ENCODE results near the gene MSMB. TPM values are rescaled to one million over a fixed set of nuclear protein-coding genes. Genes with fewer than 3 reads are reported as not detected.
"Not testable (repeated sequence)": the region's sequence is repeated elsewhere in the genome, so short reads cannot be mapped to it uniquely, and the experiment has no call there.

MSMB gene
- total RNA-seq, 1 donor from 2014 or later: not detected

DNA sequence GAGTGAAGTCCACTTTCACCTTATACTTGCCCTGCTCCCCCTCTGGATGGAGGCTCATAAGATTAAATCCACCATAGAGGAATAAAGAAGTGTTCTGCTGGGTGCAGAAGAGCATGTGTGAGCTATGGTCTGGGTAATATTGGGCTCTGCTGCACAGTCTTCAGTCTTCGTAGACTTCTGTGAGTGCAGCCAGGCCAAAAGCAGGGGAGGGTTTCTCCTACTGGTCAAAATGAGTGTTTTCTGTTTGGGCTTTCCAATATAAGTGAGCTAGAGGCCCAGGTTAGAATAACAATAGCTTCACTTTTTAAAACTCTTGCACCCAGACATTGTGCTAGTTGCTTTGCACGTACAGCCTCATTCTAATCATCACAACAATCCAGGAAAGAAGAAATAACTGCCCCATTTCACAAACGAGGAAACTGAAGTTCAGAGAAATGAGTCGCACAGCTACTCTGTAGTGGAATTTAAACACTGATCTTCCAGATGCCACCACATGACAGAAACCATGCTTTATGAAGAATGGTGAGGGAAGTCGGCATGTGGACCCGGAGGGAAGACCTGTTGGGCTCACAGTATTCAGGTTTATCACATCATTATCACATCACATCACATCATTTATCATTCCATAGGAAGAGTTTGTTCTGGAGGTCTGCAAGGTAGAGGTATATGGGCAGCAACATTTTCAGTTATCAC is 23.8 kb upstream of the MSMB start:
- DNase-seq: no peak

DNA sequence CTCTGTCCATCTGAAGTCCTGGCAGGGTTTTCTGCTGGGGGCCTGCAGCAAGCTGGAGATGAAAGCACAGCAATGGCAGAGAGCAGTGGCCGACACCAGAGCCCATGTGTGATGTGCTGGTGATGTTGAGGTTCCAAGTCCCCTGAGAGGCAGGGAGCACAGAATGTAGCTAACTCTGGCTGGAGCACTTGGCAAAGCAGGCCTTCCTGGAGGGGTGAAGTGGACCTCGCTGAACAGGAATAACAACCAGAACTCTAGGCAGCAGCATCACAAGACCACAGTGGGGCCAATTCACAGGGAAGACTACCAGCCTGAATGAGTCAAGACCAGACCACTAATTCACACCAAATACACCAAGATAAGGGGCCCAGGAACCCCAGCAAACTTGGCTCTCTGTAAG is 22.8 kb upstream of the MSMB start:
- DNase-seq: no peak

DNA sequence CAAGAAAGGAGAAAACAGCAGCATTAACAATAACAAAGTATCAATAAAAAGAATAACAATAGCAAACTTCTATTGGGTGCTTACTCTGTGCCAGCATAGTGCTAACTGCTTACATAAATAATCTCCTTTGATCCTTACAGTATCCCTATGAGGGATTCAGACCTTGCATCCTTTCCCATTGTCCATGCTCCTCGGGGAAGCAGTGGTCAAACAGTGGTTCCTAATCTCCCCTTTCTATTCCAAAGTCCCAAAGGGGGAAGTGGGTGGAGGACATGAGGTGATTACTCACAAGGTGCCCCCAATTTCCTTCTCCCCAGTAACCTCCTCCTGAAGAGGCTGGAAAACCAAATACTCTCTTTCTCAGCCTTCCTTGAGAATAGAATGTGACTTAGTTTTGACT is 22.0 kb upstream of the MSMB start:
- no peak for DNase-seq

DNA sequence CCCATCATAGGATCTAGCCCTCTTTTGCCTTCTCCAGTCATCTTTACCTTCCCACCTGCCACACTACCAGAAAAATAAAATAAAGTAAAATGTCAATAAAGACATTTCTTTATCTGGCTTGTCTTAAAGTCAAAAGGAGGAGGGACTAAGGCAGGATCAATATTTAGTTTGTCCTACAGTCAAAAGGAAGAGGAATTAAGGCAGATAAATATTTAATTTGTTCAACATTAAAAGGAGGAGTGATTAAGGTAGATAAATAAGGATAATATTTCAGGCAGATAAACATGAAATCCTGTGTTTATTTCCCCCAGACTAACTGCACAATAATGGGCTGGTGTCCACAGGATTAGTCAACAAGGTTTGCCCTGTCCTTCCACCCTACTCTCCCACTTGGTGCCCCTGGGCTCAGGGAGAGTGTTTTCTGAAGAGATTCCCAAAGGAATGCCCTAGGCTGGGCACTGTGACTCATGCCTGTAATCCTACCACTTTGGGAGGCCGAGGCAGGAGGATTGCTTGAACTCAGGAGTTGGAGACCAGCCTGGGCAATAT is 18.3 kb upstream of the MSMB start:
- DNase-seq: no peak

DNA sequence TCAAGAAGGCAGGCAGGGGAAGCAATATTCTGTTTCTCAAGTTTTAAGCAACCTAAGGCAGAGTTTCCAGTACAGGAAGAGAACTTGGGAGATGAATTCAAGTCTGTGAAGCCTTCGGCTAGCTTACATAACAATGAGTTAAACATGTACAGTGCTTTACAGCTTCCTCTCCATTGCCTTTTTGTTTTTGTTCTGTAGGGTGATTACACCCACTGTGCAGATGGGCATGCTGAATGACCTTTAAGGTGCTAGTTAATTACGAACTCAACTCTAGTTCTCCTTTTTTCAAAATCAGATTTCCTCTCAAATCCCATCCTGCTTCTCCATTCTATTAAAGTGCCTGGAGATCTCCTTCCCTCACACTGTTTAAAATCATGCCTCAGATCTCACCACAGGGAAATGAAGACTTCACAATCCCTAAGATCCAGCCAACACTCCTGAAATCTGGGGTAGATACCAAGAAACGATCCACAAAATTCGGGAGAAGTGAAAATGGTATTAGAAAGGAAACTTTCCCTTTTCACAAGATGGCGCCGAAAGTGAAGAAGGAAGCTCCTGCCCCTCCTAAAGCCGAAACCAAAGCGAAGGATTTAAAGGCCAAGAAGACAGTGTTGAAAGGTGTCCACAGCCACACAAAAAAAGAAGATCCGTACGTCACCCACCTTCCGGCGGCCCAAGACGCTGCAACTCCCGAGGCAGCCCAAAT is 16.8 kb upstream of the MSMB start:
- no peak for DNase-seq

DNA sequence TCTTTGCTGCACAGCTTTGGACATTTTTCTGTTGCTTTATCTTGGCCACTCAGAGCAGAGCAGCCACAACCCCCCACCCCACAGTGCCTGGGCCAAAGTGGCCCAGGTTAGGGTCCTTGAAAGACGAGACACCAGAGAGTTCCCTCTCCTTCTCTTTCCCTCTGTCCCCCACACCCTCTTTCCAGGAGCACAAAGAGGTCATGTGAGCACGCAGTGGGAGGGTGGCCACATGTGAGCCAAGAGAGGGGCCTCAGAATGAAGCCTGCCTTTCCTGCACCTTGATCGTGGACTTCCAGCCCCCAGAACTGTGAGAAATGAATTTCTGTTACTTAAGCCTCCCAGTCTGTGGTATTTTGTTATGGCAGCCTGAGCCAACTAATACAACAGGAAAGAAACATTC is 14.6 kb upstream of the MSMB start:
- no peak for DNase-seq

DNA sequence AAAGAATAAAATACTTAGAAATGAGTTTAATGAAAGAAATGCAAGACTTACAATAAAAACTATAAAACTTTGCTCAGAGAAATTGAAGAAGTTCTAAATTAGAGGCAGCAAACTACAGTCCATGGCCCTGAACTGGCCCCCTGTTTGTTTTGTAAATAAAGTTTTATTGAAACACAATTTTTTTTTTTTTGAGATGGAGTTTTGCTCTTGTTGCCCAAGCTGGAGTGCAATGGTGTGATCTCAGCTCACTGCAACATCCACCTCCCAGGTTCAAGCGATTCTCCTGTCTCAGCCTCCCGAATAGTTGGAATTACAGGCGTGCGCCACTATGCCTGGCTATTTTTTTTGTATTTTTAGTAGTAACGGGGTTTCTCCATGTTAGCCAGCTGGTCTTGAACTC is 11.9 kb upstream of the MSMB start:
- not testable (repeated sequence) for DNase-seq

DNA sequence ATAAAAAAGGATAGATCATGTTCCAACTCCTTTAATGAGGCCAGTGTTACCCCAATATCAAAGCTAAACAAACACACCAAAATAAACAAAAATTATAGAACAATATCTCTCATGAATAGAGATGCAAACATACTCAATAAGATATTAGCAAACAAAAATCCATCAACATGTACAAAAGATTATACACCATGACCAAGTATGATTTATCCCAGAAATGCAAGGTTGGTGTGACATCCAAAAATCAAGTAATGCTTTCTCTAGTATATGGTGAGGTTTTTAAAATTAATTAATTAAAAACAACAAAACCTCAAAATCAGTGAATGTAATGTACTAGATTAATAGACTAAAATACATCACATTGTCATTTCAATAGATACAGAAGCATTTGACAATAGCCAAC is 11.0 kb upstream of the MSMB start:
- no peak for DNase-seq

DNA sequence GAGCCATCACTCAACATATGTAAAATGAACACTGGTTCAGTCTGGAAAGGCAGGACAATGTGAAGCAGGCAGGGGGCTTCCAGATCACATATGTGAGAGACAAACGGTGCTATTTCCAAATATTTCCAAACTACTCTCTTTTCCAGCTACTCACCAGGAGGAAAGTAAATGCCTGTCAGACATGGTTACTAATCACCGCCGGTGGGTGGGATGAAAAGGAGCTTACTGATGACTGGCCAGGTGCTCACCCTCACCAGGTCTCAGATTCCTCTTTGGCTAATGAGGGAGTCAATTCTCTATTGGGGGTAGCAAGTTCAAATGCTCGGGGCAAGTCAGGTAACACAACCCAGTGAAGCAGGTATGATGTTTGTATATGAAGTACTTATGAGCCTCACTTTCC is 9.7 kb upstream of the MSMB start:
- DNase-seq: no peak

DNA sequence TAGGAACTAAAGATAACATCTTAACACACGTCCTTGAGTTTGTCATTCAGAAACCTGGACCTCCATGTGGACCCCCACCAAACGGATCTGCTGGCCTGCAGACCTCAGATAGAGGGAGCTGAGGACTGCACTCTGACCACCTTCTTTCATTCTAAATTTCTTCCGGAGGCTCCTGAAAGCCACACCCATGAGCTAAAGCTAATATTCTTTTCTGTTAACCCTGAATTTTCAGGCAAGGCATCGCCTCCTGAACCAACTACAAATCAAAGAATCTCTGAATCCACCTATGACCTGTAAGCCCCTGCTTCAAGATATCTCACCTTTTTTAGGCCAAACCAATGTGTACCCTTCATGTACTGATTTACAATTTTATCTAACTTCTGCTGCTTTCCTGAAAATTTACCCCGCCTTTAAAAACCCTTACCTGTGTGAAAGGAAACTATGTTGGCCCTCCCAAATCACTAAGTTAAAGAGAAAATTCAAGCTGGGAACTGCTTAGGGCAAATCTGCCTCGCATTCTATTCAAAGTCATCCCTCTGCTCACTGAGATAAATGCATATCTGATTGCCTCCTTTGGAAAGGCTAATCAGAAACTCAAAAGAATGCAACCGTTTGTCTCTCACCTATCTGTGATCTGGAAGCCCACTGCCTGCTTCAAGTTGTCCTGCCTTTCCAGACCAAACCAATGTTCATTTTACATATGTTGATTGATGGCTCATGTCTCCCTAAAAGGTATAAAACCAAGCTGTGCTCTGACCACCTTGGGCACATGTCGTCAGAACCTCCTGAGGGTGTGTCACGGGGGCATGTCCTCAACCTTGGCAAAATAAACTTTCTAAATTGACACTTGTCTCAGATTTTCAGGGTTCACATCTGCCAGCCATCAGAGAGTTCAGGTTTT is 7.7 kb upstream of the MSMB start:
- no peak for DNase-seq

DNA sequence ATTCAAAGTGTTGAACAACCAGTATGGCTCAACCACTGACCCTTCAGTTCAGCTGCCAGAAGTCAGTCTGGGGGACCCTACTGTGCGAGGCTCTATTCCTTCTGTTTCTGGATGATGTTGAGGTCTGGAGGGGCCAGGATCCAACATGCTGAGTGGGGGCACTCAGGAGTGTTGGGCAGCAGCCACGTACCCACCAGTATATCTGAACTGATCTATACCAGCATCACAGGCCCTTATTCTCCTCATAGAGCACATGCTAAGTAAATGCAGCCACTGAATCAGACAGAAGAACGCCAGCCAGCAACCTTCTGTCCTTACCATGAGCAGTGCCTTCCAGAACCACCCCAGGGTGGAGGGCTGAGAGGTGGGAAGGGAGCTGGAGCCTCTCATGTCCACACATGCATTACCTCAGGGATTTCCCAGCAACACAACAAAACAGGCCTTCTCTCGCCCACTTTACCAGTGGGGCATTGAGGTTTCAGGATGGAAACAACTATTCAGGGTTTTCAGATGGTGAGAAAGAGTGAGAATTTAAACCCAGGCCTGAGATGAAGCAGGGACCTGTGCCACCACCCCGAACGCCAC is 6.8 kb upstream of the MSMB start:
- no peak for DNase-seq

DNA sequence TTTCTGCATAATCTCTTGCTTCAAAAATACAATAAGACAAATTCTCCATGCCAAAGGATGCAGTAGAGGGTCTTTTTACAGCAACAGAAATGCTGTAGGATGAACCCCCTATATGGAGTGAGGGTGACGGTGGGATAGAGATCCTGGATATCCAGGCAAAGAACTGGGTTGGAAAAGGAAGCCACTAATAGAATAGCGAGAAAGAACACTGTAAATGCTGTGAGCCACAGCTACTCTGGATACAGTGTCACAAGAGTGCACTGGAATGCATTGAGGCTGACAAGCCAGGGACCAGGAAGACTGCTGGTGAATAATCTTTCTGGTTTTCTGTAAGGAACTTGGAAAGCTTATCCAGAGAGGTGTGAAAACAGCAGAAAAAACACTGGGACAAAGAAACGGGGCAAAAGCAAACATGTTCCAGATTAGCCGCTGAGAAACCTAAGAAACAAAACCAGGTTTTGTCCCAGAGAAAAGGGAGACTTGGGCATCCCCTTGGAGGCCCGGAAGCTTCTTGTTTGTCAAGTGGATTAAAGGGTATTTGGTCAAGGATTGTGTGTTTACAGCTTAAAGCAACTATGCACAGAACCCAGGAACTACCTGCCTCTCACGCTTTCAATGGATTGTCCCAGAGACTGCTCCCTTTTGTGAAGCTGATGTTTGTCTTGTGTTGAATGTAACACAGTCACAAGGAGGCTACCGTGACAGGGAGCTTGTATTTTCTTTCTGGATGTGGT is 6.2 kb upstream of the MSMB start:
- no peak for DNase-seq

DNA sequence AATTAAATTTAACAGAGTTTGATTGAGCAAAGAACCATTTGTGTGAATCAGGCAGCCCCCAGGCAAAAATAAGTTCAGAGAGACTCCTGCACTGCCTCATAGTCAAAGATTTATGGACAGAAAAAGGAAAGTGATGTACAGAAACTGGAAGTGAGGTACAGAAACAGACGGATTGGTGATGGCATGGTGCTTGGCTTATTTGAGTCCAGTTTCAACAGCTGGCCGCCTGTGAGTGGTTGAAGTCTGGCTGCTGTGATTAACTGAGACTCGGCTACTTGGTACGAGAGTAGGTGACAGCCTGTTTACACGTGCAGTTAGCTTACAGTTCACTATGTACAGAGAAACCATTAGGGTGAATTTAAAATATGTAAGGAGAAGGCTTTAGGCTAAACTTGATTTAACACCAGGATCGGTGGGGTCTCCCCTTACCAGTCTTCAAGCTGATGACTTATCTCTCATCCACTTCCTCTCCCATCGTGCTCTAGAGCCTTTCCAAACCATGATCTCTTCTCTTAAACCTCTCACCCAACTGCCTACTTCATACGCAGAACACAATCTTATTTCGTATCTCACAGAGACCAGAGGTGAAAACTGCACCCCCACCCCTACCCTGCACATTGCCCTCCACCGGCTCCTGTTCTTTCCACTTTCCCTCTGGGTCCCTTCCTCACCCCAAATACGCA is 5.0 kb upstream of the MSMB start:
- peak; percentile 49 for DNase-seq

DNA sequence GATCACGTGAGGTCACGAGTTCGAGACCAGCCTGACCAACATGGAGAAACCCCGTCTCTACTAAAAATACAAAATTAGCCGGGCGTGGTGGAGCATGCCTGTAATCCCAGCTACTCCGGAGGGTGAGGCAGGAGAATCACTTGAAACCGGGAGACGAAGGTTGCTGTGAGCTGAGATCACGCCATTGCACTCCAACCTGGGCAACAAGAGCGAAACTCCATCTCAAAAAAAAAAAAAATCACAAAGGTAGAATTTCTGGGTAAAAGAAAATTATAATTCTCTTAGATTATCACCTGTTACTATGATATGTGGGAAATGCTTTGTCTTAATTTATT is 3.4 kb upstream of the MSMB start:
- not testable (repeated sequence) for DNase-seq

DNA sequence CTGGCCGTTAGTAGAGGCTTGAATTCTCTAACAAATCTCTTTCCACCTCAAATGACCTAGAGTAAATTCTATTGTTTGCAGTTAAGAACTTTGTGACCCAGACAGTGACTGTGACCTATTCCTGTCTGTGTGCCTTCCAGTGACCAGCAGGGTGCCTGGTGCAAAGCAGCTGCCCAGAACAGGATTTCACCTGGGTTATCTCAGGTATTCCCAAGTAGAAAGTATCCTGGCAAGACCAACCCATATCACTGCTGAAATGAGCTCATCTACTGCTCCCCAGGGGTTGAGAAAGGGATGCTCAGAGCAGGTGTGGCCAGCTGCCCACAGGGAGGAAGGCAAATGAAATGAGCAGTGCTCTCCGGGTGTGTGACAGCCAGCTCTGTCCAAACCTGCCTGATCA is 2.1 kb upstream of the MSMB start:
- no peak for DNase-seq

DNA sequence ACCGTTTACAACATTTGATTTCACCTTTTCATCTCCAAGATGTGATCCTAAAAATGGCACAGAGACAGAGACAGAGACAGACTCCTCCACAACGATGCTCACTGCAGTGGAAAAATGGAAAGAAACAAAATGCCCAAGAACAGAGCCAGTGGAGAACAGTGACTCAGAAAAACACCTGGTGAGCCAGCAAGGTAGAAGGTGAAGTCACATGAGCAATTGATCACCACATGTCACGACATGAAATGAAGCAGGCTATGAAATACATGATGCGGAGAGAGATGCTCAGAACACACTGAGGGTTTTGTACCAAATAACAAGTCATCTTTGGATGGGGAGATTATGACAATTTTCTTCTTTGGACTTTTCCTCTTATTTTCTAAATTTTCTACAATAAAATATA is 3.5 kb downstream of the MSMB start:
- DNase-seq: no peak

DNA sequence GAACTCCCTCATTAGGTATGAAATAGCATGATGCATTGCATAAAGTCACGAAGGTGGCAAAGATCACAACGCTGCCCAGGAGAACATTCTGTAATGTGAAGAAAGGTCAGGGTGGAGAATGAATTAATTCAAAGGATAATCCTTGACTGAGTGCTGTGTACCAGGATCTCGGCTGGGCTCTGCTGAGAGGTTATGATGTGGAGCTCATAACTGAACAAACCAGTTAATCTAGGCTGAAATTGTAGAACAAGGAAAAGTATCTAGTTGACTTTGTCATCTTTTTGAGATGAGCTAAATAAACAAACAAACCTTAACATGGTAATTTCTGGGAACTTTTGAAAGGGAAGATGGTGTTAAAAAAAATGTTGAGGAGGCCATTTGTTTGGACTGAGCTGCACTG is 6.1 kb downstream of the MSMB start:
- DNase-seq: no peak

DNA sequence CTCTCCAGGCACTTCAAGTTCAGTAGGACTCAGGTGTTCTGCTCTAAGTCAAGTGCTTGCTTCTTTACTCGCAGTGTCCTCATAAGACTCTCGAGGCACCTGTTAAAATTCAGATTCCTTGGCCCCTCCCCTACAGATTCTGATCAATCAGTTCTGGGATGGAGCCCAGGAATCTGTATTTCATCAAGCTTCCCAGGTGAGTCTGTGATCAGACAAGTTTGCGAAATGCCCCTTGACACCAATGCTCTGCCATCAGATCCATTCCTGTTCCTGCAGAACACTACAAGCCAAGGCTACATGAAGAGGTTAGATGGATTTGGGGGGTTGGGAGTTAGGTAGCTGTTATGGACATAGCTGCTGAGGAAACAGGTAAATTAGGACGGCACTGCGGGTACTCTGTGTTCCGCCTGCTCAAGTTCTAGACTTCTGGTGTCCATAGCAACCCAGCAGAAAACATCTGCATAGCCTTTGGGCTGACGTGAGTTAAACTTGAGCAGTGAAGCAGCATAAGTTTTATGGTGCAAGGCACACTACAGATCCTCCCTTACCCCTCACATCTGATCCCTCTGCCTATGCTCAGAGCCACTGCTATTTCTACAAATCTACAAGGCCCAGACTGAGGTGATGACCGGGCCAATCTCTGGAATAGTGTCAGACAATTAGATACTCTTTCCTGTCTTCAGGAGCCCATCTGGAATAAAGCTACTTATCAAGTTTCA is 8.8 kb downstream of the MSMB start:
- DNase-seq: no peak

DNA sequence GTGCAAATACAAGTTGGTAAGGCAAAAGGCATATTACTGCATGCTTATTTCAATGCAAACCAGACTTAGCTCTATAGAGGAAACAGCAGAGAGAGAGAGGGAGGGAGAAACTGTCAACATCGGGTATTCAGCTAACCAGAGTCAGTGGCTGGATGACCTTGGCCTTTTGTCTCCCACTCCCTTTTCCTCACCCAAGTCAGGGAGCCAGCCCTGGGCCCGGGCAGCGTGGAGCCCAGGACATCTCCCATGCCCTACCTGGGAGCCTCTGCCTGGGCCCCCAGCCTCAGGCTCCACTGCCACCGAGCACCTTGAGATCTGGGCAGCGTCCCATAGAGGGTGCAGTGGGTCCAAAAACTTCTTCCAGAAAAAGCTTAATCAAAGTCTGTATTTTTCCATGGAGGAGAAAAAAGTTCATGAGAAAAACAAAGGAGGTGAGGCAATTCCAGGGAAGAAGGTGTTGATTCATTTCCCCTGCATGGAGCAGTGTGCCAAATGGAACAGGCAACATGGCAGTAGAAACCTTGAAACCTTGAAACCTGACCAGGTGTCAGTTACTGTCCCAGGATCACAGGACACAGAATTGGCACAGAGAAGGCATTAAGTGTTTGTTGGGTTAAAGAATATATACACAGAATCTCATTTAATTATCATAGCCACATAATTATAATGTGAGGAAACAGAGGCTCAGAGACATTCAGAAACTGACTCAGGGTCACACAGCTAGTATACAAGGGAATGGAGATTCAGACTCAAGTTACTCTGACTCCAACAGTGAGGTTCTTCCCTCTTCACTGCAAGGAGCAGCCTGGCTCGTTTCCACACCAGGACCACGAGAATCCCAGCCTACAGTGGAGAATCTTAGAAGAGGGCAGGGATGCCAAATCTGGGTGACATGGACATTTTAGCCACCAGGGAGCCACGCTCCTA is 9.9 kb downstream of the MSMB start:
- no peak for DNase-seq
